OCI-LY7 (cell line): ENCODE data around the gene CES5A. TPM values are rescaled to one million over a fixed set of nuclear protein-coding genes. Genes with fewer than 3 reads are reported as not detected.
A peak's percentile ranks its signal among the peaks of the same experiment; 100 is the strongest.

Experiments used
- BruUV-seq: library from RNA; stranded (reverse); fragments of 400-500 nt; replicated peaks from 2 replicates; lab custom pipeline; 2021; lab: Mats Ljungman, UMichigan
- CTCF ChIA-PET: fragments of 300-600 bp; sonication (Branson Sonifier 250); formaldehyde crosslinking; loops from one replicate; lab custom pipeline; 2022; ENCODE audit warnings: antibody characterized with exemption; ENCODE audit not compliant: unreplicated experiment; lab: Charles Lee
- POLR2A ChIA-PET: fragments of 300-600 bp; sonication (Branson Sonifier 250); formaldehyde crosslinking; loops from one replicate; lab custom pipeline; 2022; ENCODE audit warnings: antibody characterized with exemption; lab: Charles Lee
- DNase-seq: peaks from one replicate; pipeline ENCODE4 v3.0.0-alpha.2; 2015; ENCODE audit warnings: low spot score
- H2AFZ ChIP-seq: fragments of 200-600 bp; sonication (generic), shearing (Covaris generic); 2 replicates; pipeline ENCODE4 v1.6.1; 2014; ENCODE audit warnings: mild to moderate bottlenecking, antibody characterized with exemption, low read length, moderate library complexity
- H3K27ac ChIP-seq: fragments of 200-600 bp; sonication (generic); 2 replicates; pipeline ENCODE4 v1.5.1; 2014; ENCODE audit warnings: mixed run types, low read depth, mild to moderate bottlenecking, moderate library complexity, low read length, inconsistent platforms; ENCODE audit not compliant: poor library complexity, severe bottlenecking
- H3K36me3 ChIP-seq: fragments of 200-600 bp; sonication (generic); 2 replicates; pipeline ENCODE4 v1.6.1; 2014; ENCODE audit warnings: mild to moderate bottlenecking, antibody characterized with exemption, low read length, moderate library complexity, mixed read lengths; ENCODE audit not compliant: insufficient read depth
- H3K4me1 ChIP-seq: fragments of 200-600 bp; sonication (generic); 2 replicates; pipeline ENCODE4 v1.5.1; 2014; ENCODE audit warnings: mild to moderate bottlenecking, low read length; ENCODE audit not compliant: insufficient read depth, poor library complexity, severe bottlenecking
- H3K4me2 ChIP-seq: fragments of 200-600 bp; sonication (generic); 2 replicates; pipeline ENCODE4 v1.6.1; 2014; ENCODE audit warnings: mild to moderate bottlenecking, low read length
- H3K4me3 ChIP-seq: fragments of 200-600 bp; sonication (generic); 2 replicates; pipeline ENCODE4 v1.5.1; 2014; ENCODE audit warnings: mild to moderate bottlenecking, low read depth, low read length; ENCODE audit not compliant: poor library complexity, severe bottlenecking
- H3K79me2 ChIP-seq: fragments of 200-600 bp; sonication (generic); 2 replicates; pipeline ENCODE4 v1.6.1; 2016; ENCODE audit warnings: low read depth, mild to moderate bottlenecking, low read length, moderate library complexity, mixed read lengths; ENCODE audit not compliant: insufficient read depth
- H3K9me2 ChIP-seq: fragments of 200-600 bp; sonication (generic); 2 replicates; pipeline ENCODE4 v1.6.1; 2016; ENCODE audit warnings: mild to moderate bottlenecking, low read length, mixed read lengths; ENCODE audit not compliant: insufficient read depth
- H3K9me3 ChIP-seq: fragments of 200-600 bp; sonication (generic); 2 replicates; pipeline ENCODE4 v1.6.1; 2014; ENCODE audit warnings: mild to moderate bottlenecking, mixed run types, low read length, mixed read lengths
- H4K20me1 ChIP-seq: fragments of 200-600 bp; sonication (generic); 2 replicates; pipeline ENCODE4 v1.6.1; 2014; ENCODE audit warnings: mild to moderate bottlenecking, antibody characterized with exemption, low read length, moderate library complexity, mixed read lengths; ENCODE audit not compliant: insufficient read depth
- CTCF ChIP-seq: fragments of 200-600 bp; sonication (generic); conservative IDR thresholded peaks from 2 replicates; pipeline ENCODE4 v1.5.1; 2014; ENCODE audit warnings: mild to moderate bottlenecking, antibody characterized with exemption, low read length, moderate library complexity, mixed read lengths
- EZH2phosphoT487 ChIP-seq: fragments of 200-600 bp; sonication (generic); IDR thresholded peaks from 2 replicates; pipeline ENCODE4 v1.6.1; 2018; ENCODE audit warnings: low read depth, borderline replicate concordance, mild to moderate bottlenecking, mixed run types, antibody characterized with exemption, low read length, moderate library complexity, mixed read lengths
- intact Hi-C: fragments of 100-400 bp; cut with micrococcal nuclease; formaldehyde crosslinking; loops from one replicate; pipeline ENCODE4 v1.10.0; 2022; ENCODE audit not compliant: unreplicated experiment
- total RNA-seq, 2 experiments: library from RNA; depleted of rRNA in 1 of 2; stranded (reverse); fragments of >200 nt in 1 of 2; shearing (Covaris generic) in 1 of 2; gene quantifications; 2 replicates each; pipeline ENCODE4 v1.2.3, GENCODE V29; 2014 to 2022

The CES5A gene
- total RNA-seq, 2 experiments from 2014 or later: not detected

- ChIA-PET CTCF (no interaction called here), POLR2A (no interaction called here)
- Histone ChIP-seq H3K4me2 (no peak overlapping the region), H3K36me3 (no peaks in the 10 kb centered on the region), H3K4me3 (no peak overlapping the region), H2AFZ (no peak overlapping the region), H3K79me2 (no peaks in the 10 kb centered on the region), H3K9me2 (no peaks in the 10 kb centered on the region), H3K27ac (no peak overlapping the region), H3K9me3 (no peaks in the 10 kb centered on the region), H4K20me1 (no peaks in the 10 kb centered on the region), H3K4me1 (no peaks in the 10 kb centered on the region)
- intact Hi-C loops: loop anchor here (1.0 kb wide), 1 partner anchor 131 kb away; no protein-coding TSS in a partner anchor
- no peak for DNase-seq
- peak; percentile 64 for TF ChIP-seq CTCF
- no peak for TF ChIP-seq EZH2phosphoT487
- BruUV-seq: no TSS peak
These were observed 32.1 kb downstream of the CES5A start for GRCh38 chr16:55843105-55843395.

DNA sequence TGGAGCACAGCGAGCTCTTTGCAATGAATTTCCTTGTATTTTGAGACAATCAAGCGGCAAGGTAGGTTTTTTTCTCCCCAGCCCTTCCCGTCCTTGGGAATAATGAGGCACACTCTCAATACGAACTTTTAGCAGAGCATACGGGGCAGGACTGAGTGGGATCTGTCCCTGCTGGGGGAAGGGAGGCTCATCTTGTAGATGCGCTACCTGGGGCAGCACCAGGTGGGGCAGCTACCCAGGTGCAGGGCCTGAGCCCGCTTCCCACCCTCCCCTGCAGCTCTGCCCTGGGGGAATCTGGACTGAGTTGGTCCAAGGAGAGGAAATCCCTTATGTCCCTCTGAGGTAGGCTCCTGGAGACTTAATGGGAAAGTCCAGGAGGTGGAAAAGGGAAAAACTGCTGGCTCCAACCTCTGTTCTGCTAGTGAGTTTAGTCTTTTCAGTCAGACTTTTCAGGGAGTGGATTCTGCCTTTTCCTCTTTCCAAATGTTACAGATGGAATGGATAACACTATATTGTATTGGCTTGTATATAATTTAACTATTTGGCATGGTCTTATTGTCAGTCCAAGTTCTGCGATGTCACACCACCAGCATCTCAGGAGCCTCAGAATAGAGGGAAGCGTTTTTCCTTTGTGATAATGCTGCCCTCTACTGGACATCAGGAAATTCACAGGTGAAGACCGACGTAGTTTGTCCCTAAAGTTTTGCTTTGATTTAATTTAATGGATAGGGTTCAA is 32.6 kb downstream of the CES5A start:
- H3K36me3 ChIP-seq: no peaks in the 10 kb centered on the region
- POLR2A ChIA-PET: no interaction called here
- intact Hi-C loops: loop anchor here (1.0 kb wide), 1 partner anchor 130 kb away; no protein-coding TSS in a partner anchor
- no peaks in the 10 kb centered on the region for H3K4me1 ChIP-seq
- H3K4me3 ChIP-seq: no peak overlapping the region
- H3K9me3 ChIP-seq: no peaks in the 10 kb centered on the region
- no peaks in the 10 kb centered on the region for H3K79me2 ChIP-seq
- BruUV-seq: no TSS peak
- H4K20me1 ChIP-seq: no peaks in the 10 kb centered on the region
- no peak overlapping the region for H3K27ac ChIP-seq
- H3K9me2 ChIP-seq: no peaks in the 10 kb centered on the region
- H2AFZ ChIP-seq: no peak overlapping the region
- CTCF ChIA-PET: no interaction called here
- TF ChIP-seq EZH2phosphoT487 (no peak), CTCF (peak; percentile 89)
- peak; percentile 55 for DNase-seq
- no peak overlapping the region for H3K4me2 ChIP-seq

- Histone ChIP-seq H3K4me1 (no peaks in the 10 kb centered on the region), H3K79me2 (no peaks in the 10 kb centered on the region), H3K9me3 (no peaks in the 10 kb centered on the region), H2AFZ (no peak overlapping the region), H3K9me2 (no peaks in the 10 kb centered on the region), H3K4me3 (no peak overlapping the region), H3K27ac (no peak overlapping the region), H3K4me2 (no peak overlapping the region), H3K36me3 (no peaks in the 10 kb centered on the region), H4K20me1 (no peaks in the 10 kb centered on the region)
- no peak for TF ChIP-seq EZH2phosphoT487
- no peak for TF ChIP-seq CTCF
- ChIA-PET CTCF (no interaction called here), POLR2A (no interaction called here)
- no TSS peak for BruUV-seq
- intact Hi-C loops: no loop called here
- DNase-seq: no peak
These were observed 36.1 kb downstream of the CES5A start for GRCh38 chr16:55839115-55839514.
